K562 (cell line): ENCODE measurements around the gene SLC25A18. TPM values are rescaled to one million over a fixed set of nuclear protein-coding genes. Genes with fewer than 3 reads are reported as not detected.

Experiments
- ARID2 ChIP-seq: fragments of 450-650 bp; IDR thresholded peaks from 2 replicates; pipeline ENCODE4 v1.6.1; 2017; ENCODE audit warnings: antibody characterized with exemption, mild to moderate bottlenecking
- CEBPG ChIP-seq, 3 experiments: fragments of 200-800 bp in 1 of 3; sonication (Bioruptor generic) in 1 of 3; sonication (generic) in 1 of 3; formaldehyde crosslinking in 1 of 3; IDR thresholded peaks in 2 of 3; conservative IDR thresholded peaks in 1 of 3; 2 replicates each; pipeline versions ENCODE4 v1.6.1 to v1.8.0; 2016 to 2022; ENCODE audit warnings: missing compliant biosample characterization in 2 of 3, missing genetic modification characterization in 2 of 3, mild to moderate bottlenecking in 1 of 3, missing genetic modification reagents in 1 of 3
- CGGBP1 ChIP-seq: fragments of 250-450 bp; sonication (Bioruptor Pico); IDR thresholded peaks from 2 replicates; pipeline ENCODE4 v1.9.0; 2021; ENCODE audit warnings: mild to moderate bottlenecking
- CHCHD3 ChIP-seq: fragments of 250-450 bp; sonication (Bioruptor Pico); IDR thresholded peaks from 2 replicates; pipeline ENCODE4 v2.1.2; 2022; ENCODE audit warnings: mild to moderate bottlenecking
- DIDO1 ChIP-seq: fragments of 450-650 bp; IDR thresholded peaks from 2 replicates; pipeline ENCODE4 v1.6.1; 2016; ENCODE audit warnings: low read depth, missing biosample characterization, missing genetic modification characterization
- DMBX1 ChIP-seq: fragments of 250-450 bp; sonication (Bioruptor Pico); IDR thresholded peaks from 2 replicates; pipeline ENCODE4 v1.8.0; 2022; ENCODE audit warnings: inconsistent platforms, mild to moderate bottlenecking, moderate library complexity, borderline replicate concordance
- ELK3 ChIP-seq: fragments of 450-650 bp; formaldehyde crosslinking; IDR thresholded peaks from 2 replicates; pipeline ENCODE4 v1.4.0; 2020; ENCODE audit warnings: mild to moderate bottlenecking
- GATAD2B ChIP-seq: fragments of 450-650 bp; IDR thresholded peaks from 2 replicates; pipeline ENCODE4 v1.6.1; 2017; ENCODE audit warnings: mild to moderate bottlenecking, borderline replicate concordance
- GTF2F1 ChIP-seq: IDR thresholded peaks from 2 replicates; pipeline ENCODE4 v1.6.1; 2011; ENCODE audit warnings: low read depth, low read length, improper control_type of control experiment
- HMGXB4 ChIP-seq: sonication (generic); formaldehyde crosslinking; IDR thresholded peaks from 2 replicates; pipeline ENCODE4 v1.8.1; 2023; ENCODE audit warnings: mild to moderate bottlenecking, missing genetic modification reagents
- KLF16 ChIP-seq: IDR thresholded peaks from 2 replicates; pipeline ENCODE4 v1.6.1; 2016; ENCODE audit warnings: antibody characterized with exemption
- MAX ChIP-seq: sonication (generic); formaldehyde crosslinking; IDR thresholded peaks from 2 replicates; pipeline ENCODE4 v1.9.0; 2022; ENCODE audit warnings: mild to moderate bottlenecking, missing genetic modification reagents
- NCOA4 ChIP-seq: fragments of 450-650 bp; IDR thresholded peaks from 2 replicates; pipeline ENCODE4 v1.6.1; 2018; ENCODE audit warnings: mild to moderate bottlenecking; ENCODE audit not compliant: partially characterized antibody
- NFATC3 ChIP-seq: fragments of 450-650 bp; IDR thresholded peaks from 2 replicates; pipeline ENCODE4 v1.6.1; 2017; ENCODE audit warnings: mild to moderate bottlenecking
- PTTG1 ChIP-seq: fragments of 450-650 bp; IDR thresholded peaks from 2 replicates; pipeline ENCODE4 v1.6.1; 2016; ENCODE audit warnings: low read depth, mild to moderate bottlenecking, missing genetic modification characterization, missing compliant biosample characterization
- SREBF2 ChIP-seq: sonication (generic); formaldehyde crosslinking; IDR thresholded peaks from 2 replicates; pipeline ENCODE4 v1.4.0; 2020; ENCODE audit warnings: mild to moderate bottlenecking, missing genetic modification reagents
- TCF3 ChIP-seq: sonication (generic); formaldehyde crosslinking; IDR thresholded peaks from 2 replicates; pipeline ENCODE4 v1.4.0; 2020; ENCODE audit warnings: mild to moderate bottlenecking, missing genetic modification reagents
- TCFL5 ChIP-seq: fragments of 250-450 bp; sonication (Bioruptor Pico); conservative IDR thresholded peaks from 2 replicates; pipeline ENCODE4 v1.6.1; 2021; ENCODE audit warnings: mild to moderate bottlenecking, moderate library complexity, matching md5 sums
- ZNF224 ChIP-seq: sonication (generic); formaldehyde crosslinking; IDR thresholded peaks from 2 replicates; pipeline ENCODE4 v1.8.0; 2022; ENCODE audit warnings: mild to moderate bottlenecking, missing genetic modification reagents
- ZNF280A ChIP-seq: fragments of 450-650 bp; IDR thresholded peaks from 2 replicates; pipeline ENCODE4 v1.6.1; 2018; ENCODE audit warnings: mild to moderate bottlenecking, low read depth; ENCODE audit not compliant: partially characterized antibody
- ZNF347 ChIP-seq: fragments of 450-650 bp; formaldehyde crosslinking; IDR thresholded peaks from 2 replicates; pipeline ENCODE4 v1.4.0; 2020; ENCODE audit warnings: low read depth, mild to moderate bottlenecking, moderate library complexity
- polyA plus RNA-seq, 8 experiments: library from polyadenylated mRNA; depleted of rRNA in 4 of 8; stranded (reverse) in 5 of 8; unstranded in 3 of 8; fragments of >200 nt; fragmentation: Nextera tagmentation in 2 of 8; fragmentation: Illumina TruSeq in 1 of 8; extraction: Ambion mirVana in 2 of 8; extraction: Trizol in 1 of 8; gene quantifications; 2 replicates each; pipeline versions ENCODE4 v1.2.1 to v1.2.3, GENCODE V29; 2011 to 2014; ENCODE audit warnings: inconsistent platforms in 1 of 8, missing spikeins in 1 of 8
- total RNA-seq, 7 experiments: library from RNA; depleted of rRNA in 6 of 7; stranded (reverse); fragments of >200 nt in 6 of 7; fragmentation: Illumina TruSeq in 2 of 7; extraction: Trizol in 2 of 7; gene quantifications; 2 replicates each; pipeline versions ENCODE4 v1.2.1 to v1.2.3, GENCODE V29; 2011 to 2021; ENCODE audit warnings: low replicate concordance in 1 of 7

The SLC25A18 gene
- total and polyA plus RNA-seq, 9 of the 15 experiments (the other 6 are each of a cell fraction or from before 2014, with no cell fraction given), result 0.04 TPM; not detected in 8

- no peak for TF ChIP-seq ZNF280A
- no peak for TF ChIP-seq SREBF2 (CRISPR knock-in tag)
- no peak for TF ChIP-seq HMGXB4 (CRISPR knock-in tag)
- TF ChIP-seq KLF16, result no peak
- no peak for TF ChIP-seq CEBPG (CRISPR knock-in tag; IDR thresholded peaks at IDR 0.05)
- TF ChIP-seq CEBPG (tag; conservative IDR thresholded peaks at IDR 0.05 in 1 of 2, IDR thresholded peaks at IDR 0.05 in 1 of 2), result no peak
- no peak for TF ChIP-seq ARID2
- no peak for TF ChIP-seq NCOA4
- TF ChIP-seq TCFL5 (CRISPR knock-in tag), result no peak
- no peak for TF ChIP-seq GATAD2B
- 0 out of 2 replicates have a peak, but pooled peaks have one; percentile 26 for TF ChIP-seq DIDO1 (tag)
- no peak for TF ChIP-seq NFATC3
- 0 out of 2 replicates have a peak, but pooled peaks have one; percentile 57 for TF ChIP-seq ZNF347 (CRISPR knock-in tag)
- TF ChIP-seq MAX (CRISPR knock-in tag), result no peak
- no peak for TF ChIP-seq GTF2F1
- TF ChIP-seq ZNF224 (CRISPR knock-in tag), result 0 out of 2 replicates have a peak, but pooled peaks have one; percentile 7
- TF ChIP-seq CHCHD3 (CRISPR knock-in tag), result 0 out of 2 replicates have a peak, but pooled peaks have one; percentile 43
- 0 out of 2 replicates have a peak, but pooled peaks have one; percentile 66 for TF ChIP-seq CGGBP1 (CRISPR knock-in tag)
- no peak for TF ChIP-seq PTTG1 (tag)
- TF ChIP-seq ELK3 (CRISPR knock-in tag), result no peak
- no peak for TF ChIP-seq TCF3 (CRISPR knock-in tag)
- peak; percentile 48; the same call in 1 of the 2 replicates for TF ChIP-seq DMBX1 (CRISPR knock-in tag)
Measured at GRCh38 chr22:17628406-17629172, 65.3 kb downstream of the SLC25A18 start, which contains the start of gene ATP6V1E1 (continued).
